ENCODE results near the gene MVB12A. TPM values are rescaled to one million over a fixed set of nuclear protein-coding genes. Genes with fewer than 3 reads are reported as not detected.
A peak's percentile ranks its signal among the peaks of the same experiment; 100 is the strongest.

MVB12A gene
- polyA plus RNA-seq, 3 donors = 43.2 to 47.8 (median 43.7) TPM

DNA sequence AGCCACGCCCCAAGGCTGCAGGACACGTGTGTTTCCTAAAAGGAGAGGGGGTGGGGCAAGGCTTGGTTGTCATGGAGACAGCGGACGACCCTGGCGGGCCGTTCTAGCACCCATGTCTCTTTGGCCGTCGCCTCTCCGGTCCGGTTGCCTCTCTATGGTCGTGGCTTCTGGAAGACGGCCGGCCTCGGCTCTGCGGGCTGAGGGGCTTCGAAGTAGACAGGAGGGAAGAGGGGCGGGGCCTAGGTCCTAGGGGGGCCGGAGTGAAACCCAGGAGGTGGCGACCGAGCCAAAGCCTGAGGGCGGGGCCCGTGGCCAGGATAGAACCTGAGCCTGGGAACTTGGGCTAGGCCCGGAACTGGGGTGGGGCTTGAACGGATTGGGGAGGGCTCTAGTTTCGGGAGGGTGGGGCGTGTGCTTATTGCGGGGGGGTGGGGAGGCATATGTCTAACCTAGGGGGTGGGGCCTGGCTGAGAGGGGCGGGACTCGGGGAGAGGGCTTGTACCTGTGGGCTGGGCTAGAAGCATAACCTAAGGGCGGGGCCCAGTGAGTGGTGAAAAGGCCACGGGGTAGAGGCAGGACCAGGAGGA, 49.7 kb downstream of the MVB12A start:
- Histone ChIP-seq H3K36me3 (replicated peaks in 1 of 2; ENCODE audit: control insufficient read depth in 1 of 2, insufficient read depth in 2 of 2, low read length in 2 of 2) (no peaks in the 10 kb centered on the region), H4K20me1 (ENCODE audit: insufficient read depth, low read length) (peaks cover 11% of the 10 kb centered on the region), H2AFZ (ENCODE audit: insufficient read depth, low read depth, low read length, poor library complexity, severe bottlenecking) (peak overlapping the region; percentile 90), H3K4me2 (replicated peaks; ENCODE audit: extremely low read depth, low read length, poor library complexity, severe bottlenecking) (peak overlapping the region; percentile 95), H3K79me2 (ENCODE audit: insufficient read depth, low read length) (peaks cover 37% of the 10 kb centered on the region), H3K27ac (ENCODE audit: low read depth in 1 of 2, low read length in 2 of 2) (peak overlapping the region; percentile 63 to 70), H3K9me3 (replicated peaks in 1 of 2; ENCODE audit: control insufficient read depth in 1 of 2, insufficient read depth in 1 of 2, low read length in 2 of 2) (no peaks in the 10 kb centered on the region), H3K4me3 (replicated peaks in 1 of 3; ENCODE audit: low read depth in 2 of 3, low read length in 3 of 3) (peak overlapping the region; percentile 63 to 90 (median 81)), H3K4me1 (ENCODE audit: control insufficient read depth in 1 of 2, insufficient read depth in 2 of 2, low read length in 2 of 2) (peaks cover 54 to 66% of the 10 kb centered on the region in 2 donors), H3K9ac (ENCODE audit: insufficient read depth, low read length, poor library complexity, severe bottlenecking) (peak overlapping the region; percentile 75), H3K27me3 (ENCODE audit: control insufficient read depth in 2 of 2, insufficient read depth in 2 of 2, low read length in 2 of 2) (no peaks in the 10 kb centered on the region)
- Mint-ChIP-seq H3K4me1 (peaks cover 62% of the 10 kb centered on the region), H3K4me3 (peak overlapping the region; percentile 98 to 99), H3K9me3 (peaks cover 0 to 3% (median 0%) of the 10 kb centered on the region in 7 donors), H3K27ac (peak overlapping the region; percentile 87 to 99 (median 96)), H3K27me3 (ENCODE audit: low read depth in 3 of 3) (peaks cover 2 to 3% (median 2%) of the 10 kb centered on the region in 3 donors), H3K36me3 (peaks cover 0 to 2% of the 10 kb centered on the region in 2 donors)
- 0% methylated on average over 25 of the region's 31 CpGs for WGBS (ENCODE audit: insufficient coverage)
- intact Hi-C loops (cut with micrococcal nuclease) = loop anchor here in 1 of 2 donors (5.0 kb wide), 1 partner anchor 72 kb away; no protein-coding TSS in a partner anchor
- peak; percentile 73 to 90 (median 81) for DNase-seq
- TF ChIP-seq, protein P1, sequence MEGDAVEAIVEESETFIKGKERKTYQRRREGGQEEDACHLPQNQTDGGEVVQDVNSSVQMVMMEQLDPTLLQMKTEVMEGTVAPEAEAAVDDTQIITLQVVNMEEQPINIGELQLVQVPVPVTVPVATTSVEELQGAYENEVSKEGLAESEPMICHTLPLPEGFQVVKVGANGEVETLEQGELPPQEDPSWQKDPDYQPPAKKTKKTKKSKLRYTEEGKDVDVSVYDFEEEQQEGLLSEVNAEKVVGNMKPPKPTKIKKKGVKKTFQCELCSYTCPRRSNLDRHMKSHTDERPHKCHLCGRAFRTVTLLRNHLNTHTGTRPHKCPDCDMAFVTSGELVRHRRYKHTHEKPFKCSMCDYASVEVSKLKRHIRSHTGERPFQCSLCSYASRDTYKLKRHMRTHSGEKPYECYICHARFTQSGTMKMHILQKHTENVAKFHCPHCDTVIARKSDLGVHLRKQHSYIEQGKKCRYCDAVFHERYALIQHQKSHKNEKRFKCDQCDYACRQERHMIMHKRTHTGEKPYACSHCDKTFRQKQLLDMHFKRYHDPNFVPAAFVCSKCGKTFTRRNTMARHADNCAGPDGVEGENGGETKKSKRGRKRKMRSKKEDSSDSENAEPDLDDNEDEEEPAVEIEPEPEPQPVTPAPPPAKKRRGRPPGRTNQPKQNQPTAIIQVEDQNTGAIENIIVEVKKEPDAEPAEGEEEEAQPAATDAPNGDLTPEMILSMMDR (IDR thresholded peaks at IDR 0.05) = no peak

DNA sequence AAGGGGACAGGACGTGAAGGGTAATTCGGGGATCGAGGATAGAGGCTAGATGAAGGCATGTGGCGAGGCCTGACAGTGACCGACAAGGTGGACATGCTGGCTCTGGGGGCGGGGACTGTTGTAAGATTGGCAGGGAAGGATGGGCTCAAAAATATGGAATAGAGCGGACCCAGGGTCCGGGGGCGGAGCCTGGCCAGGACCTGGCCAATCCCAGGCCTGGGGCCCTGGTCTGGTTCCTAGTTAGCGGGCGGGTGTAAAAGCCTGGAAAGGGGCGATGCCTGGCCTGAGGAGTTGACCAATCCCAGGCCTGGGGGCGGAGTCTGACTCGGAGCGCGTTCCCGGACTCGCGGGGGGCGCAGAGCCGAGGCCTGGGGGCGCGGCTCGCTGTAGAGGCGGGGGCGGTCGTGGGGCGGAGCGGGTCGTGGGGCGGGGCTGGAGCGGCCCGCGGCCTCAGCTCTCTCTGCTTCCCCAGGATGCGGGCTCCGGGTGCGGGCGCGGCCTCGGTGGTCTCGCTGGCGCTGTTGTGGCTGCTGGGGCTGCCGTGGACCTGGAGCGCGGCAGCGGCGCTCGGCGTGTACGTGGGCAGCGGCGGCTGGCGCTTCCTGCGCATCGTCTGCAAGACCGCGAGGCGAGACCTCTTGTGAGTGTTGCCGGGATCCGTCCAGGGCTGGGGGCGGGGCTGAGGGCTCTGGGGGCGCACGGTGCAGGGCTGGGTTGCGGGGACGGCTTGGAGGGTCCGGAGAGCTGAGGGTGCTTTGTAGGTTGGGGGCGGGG, 50.4 kb downstream of the MVB12A start, which contains the start of gene SLC27A1:
Gene SLC27A1 (plus strand): TSS at position 457 of the 774 bp plus-strand sequence. CDS start 17 bp downstream, at position 474.
- TF ChIP-seq, protein P1 (IDR thresholded peaks at IDR 0.05) = no peak
- WGBS (ENCODE audit: insufficient coverage) = under 1% methylated on average over 58 of the region's 67 CpGs
- H3K4me3 ChIP-seq (replicated peaks in 1 of 3; ENCODE audit: low read depth in 2 of 3, low read length in 3 of 3) = peak within 1 kb of the TSS; percentile 63 to 90 (median 81)
- no peaks in the 10 kb centered on the region for H3K36me3 ChIP-seq (replicated peaks in 1 of 2; ENCODE audit: control insufficient read depth in 1 of 2, insufficient read depth in 2 of 2, low read length in 2 of 2)
- peak within 1 kb of the TSS; percentile 75 for H3K9ac ChIP-seq (ENCODE audit: insufficient read depth, low read length, poor library complexity, severe bottlenecking)
- H4K20me1 ChIP-seq (ENCODE audit: insufficient read depth, low read length) = peaks cover 11% of the 10 kb centered on the region
- H3K27me3 ChIP-seq (ENCODE audit: control insufficient read depth in 2 of 2, insufficient read depth in 2 of 2, low read length in 2 of 2) = no peaks in the 10 kb centered on the region
- peak; percentile 92 to 98 (median 97) for DNase-seq
- H3K27ac ChIP-seq (ENCODE audit: low read depth in 1 of 2, low read length in 2 of 2) = peak within 1 kb of the TSS; percentile 63 to 70
- Mint-ChIP-seq H3K4me3 (peak within 1 kb of the TSS; percentile 98 to 99), H3K4me1 (peaks cover 68% of the 10 kb centered on the region), H3K36me3 (peaks cover 0 to 2% of the 10 kb centered on the region in 2 donors), H3K27ac (peak within 1 kb of the TSS; percentile 87 to 99 (median 96)), H3K9me3 (peaks cover 0 to 3% (median 0%) of the 10 kb centered on the region in 7 donors), H3K27me3 (ENCODE audit: low read depth in 3 of 3) (peaks cover 2% of the 10 kb centered on the region in 3 donors)
- no peaks in the 10 kb centered on the region for H3K9me3 ChIP-seq (replicated peaks in 1 of 2; ENCODE audit: control insufficient read depth in 1 of 2, insufficient read depth in 1 of 2, low read length in 2 of 2)
- H3K4me1 ChIP-seq (ENCODE audit: control insufficient read depth in 1 of 2, insufficient read depth in 2 of 2, low read length in 2 of 2) = peaks cover 61 to 73% of the 10 kb centered on the region in 2 donors
- peak within 1 kb of the TSS; percentile 95 for H3K4me2 ChIP-seq (replicated peaks; ENCODE audit: extremely low read depth, low read length, poor library complexity, severe bottlenecking)
- intact Hi-C loops (cut with micrococcal nuclease) = no loop called here
- peak within 1 kb of the TSS; percentile 90 for H2AFZ ChIP-seq (ENCODE audit: insufficient read depth, low read depth, low read length, poor library complexity, severe bottlenecking)
- peaks cover 42% of the 10 kb centered on the region for H3K79me2 ChIP-seq (ENCODE audit: insufficient read depth, low read length)

All from CD14-positive monocyte (primary cell).